Measurements from ENCODE around the gene SPTBN4.
"Not testable (repeated sequence)": the region's sequence is repeated elsewhere in the genome, so short reads cannot be mapped to it uniquely, and the experiment has no call there.

Gene SPTBN4

GRCh38 chr19:40534148-40534547, 67.3 kb downstream of the SPTBN4 start:
- no peak for DNase-seq

GRCh38 chr19:40539070-40539469, 72.3 kb downstream of the SPTBN4 start:
- no peak for DNase-seq

- DNase-seq = no peak
These were observed 75.5 kb downstream of the SPTBN4 start for GRCh38 chr19:40542202-40542859.

GRCh38 chr19:40543029-40543597, 76.3 kb downstream of the SPTBN4 start:
- DNase-seq = no peak

- not testable (repeated sequence) for DNase-seq
These were observed 79.5 kb downstream of the SPTBN4 start for GRCh38 chr19:40546153-40546841.

GRCh38 chr19:40547190-40547589, 80.4 kb downstream of the SPTBN4 start:
- DNase-seq = not testable (repeated sequence)

- DNase-seq = no peak
These were observed 81.0 kb downstream of the SPTBN4 start for GRCh38 chr19:40547836-40548235.

- peak; percentile 49 for DNase-seq
These were observed 82.4 kb downstream of the SPTBN4 start for GRCh38 chr19:40549007-40549708.

GRCh38 chr19:40550951-40551350, 84.2 kb downstream of the SPTBN4 start:
- no peak for DNase-seq

- DNase-seq = no peak
These were observed 86.0 kb downstream of the SPTBN4 start for GRCh38 chr19:40552848-40553247.

- no peak for DNase-seq
These were observed 87.4 kb downstream of the SPTBN4 start for GRCh38 chr19:40553885-40554857.

- DNase-seq = no peak
These were observed 89.3 kb downstream of the SPTBN4 start for GRCh38 chr19:40555978-40556689.

- no peak for DNase-seq
These were observed 90.2 kb downstream of the SPTBN4 start for GRCh38 chr19:40556953-40557530.

- DNase-seq = no peak
These were observed 92.6 kb downstream of the SPTBN4 start for GRCh38 chr19:40559394-40559793.

- no peak for DNase-seq
These were observed 93.3 kb downstream of the SPTBN4 start for GRCh38 chr19:40560092-40560507.

- no peak for DNase-seq
These were observed 95.1 kb downstream of the SPTBN4 start for GRCh38 chr19:40561947-40562346.

- not testable (repeated sequence) for DNase-seq
These were observed 97.7 kb downstream of the SPTBN4 start for GRCh38 chr19:40564535-40564934.

- no peak for DNase-seq
These were observed 98.6 kb downstream of the SPTBN4 start for GRCh38 chr19:40565355-40565754.

GRCh38 chr19:40565910-40566495, 99.2 kb downstream of the SPTBN4 start:
- DNase-seq = no peak

- no peak for DNase-seq
These were observed 100.4 kb downstream of the SPTBN4 start for GRCh38 chr19:40567040-40567749.
